HL-60 (cell line): ENCODE results near the gene USP43.
"Not testable (repeated sequence)": the region's sequence is repeated elsewhere in the genome, so short reads cannot be mapped to it uniquely, and the experiment has no call there.

Experiments used
- GABPA ChIP-seq: IDR thresholded peaks from 2 replicates; pipeline ENCODE4 v1.6.1; 2012; ENCODE audit warnings: low read depth
- POLR2AphosphoS5 ChIP-seq: IDR thresholded peaks from 2 replicates; pipeline ENCODE4 v1.6.1; 2012; ENCODE audit warnings: low read depth
- SPI1 ChIP-seq: IDR thresholded peaks from 2 replicates; pipeline ENCODE4 v1.6.1; 2012; ENCODE audit warnings: low read depth, mild to moderate bottlenecking, borderline replicate concordance
- TF ChIP-seq, protein P1 (sequence below): IDR thresholded peaks from one replicate; pipeline ENCODE4 v1.5.1; 2011; ENCODE audit warnings: low read length, control low read depth, inconsistent platforms; ENCODE audit not compliant: insufficient read depth
- TF ChIP-seq, protein P2 (sequence below): IDR thresholded peaks from 2 replicates; pipeline ENCODE4 v1.6.1; 2012; ENCODE audit warnings: low read depth; ENCODE audit not compliant: insufficient replicate concordance

DNA sequence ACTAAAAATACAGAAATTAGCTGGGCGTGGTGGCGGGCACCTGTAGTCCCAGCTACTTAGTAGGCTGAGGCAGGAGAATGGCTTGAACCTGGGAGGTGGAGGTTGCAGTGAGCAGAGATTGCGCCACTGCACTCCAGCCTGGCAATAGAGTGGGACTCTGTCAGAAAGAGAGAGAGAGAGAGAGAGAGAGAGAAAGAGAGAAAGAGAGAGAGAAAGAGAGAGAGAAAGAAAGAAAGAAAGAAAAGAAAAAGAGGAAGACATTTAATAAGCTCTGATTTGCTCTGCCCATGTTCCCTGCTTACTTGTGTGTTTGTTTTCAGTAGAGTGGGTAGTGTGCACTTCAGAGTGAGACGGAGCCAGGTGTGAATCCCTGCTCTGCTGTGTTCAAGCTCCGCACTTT lies 47.7 kb upstream of the USP43 start:
- not testable (repeated sequence) for TF ChIP-seq POLR2AphosphoS5, SPI1, GABPA
- TF ChIP-seq, protein P1, sequence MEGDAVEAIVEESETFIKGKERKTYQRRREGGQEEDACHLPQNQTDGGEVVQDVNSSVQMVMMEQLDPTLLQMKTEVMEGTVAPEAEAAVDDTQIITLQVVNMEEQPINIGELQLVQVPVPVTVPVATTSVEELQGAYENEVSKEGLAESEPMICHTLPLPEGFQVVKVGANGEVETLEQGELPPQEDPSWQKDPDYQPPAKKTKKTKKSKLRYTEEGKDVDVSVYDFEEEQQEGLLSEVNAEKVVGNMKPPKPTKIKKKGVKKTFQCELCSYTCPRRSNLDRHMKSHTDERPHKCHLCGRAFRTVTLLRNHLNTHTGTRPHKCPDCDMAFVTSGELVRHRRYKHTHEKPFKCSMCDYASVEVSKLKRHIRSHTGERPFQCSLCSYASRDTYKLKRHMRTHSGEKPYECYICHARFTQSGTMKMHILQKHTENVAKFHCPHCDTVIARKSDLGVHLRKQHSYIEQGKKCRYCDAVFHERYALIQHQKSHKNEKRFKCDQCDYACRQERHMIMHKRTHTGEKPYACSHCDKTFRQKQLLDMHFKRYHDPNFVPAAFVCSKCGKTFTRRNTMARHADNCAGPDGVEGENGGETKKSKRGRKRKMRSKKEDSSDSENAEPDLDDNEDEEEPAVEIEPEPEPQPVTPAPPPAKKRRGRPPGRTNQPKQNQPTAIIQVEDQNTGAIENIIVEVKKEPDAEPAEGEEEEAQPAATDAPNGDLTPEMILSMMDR = not testable (repeated sequence)
- TF ChIP-seq, protein P2, sequence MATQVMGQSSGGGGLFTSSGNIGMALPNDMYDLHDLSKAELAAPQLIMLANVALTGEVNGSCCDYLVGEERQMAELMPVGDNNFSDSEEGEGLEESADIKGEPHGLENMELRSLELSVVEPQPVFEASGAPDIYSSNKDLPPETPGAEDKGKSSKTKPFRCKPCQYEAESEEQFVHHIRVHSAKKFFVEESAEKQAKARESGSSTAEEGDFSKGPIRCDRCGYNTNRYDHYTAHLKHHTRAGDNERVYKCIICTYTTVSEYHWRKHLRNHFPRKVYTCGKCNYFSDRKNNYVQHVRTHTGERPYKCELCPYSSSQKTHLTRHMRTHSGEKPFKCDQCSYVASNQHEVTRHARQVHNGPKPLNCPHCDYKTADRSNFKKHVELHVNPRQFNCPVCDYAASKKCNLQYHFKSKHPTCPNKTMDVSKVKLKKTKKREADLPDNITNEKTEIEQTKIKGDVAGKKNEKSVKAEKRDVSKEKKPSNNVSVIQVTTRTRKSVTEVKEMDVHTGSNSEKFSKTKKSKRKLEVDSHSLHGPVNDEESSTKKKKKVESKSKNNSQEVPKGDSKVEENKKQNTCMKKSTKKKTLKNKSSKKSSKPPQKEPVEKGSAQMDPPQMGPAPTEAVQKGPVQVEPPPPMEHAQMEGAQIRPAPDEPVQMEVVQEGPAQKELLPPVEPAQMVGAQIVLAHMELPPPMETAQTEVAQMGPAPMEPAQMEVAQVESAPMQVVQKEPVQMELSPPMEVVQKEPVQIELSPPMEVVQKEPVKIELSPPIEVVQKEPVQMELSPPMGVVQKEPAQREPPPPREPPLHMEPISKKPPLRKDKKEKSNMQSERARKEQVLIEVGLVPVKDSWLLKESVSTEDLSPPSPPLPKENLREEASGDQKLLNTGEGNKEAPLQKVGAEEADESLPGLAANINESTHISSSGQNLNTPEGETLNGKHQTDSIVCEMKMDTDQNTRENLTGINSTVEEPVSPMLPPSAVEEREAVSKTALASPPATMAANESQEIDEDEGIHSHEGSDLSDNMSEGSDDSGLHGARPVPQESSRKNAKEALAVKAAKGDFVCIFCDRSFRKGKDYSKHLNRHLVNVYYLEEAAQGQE = not testable (repeated sequence)
